Osteoblast (primary cell): Measurements from ENCODE around the gene FRAS1. TPM values are rescaled to one million over a fixed set of nuclear protein-coding genes. Genes with fewer than 3 reads are reported as not detected.
"Not testable (repeated sequence)": the region's sequence is repeated elsewhere in the genome, so short reads cannot be mapped to it uniquely, and the experiment has no call there.

Source experiments
- DNase-seq: peaks from one replicate; pipeline ENCODE4 v3.0.0; 2011; ENCODE audit warnings: low spot score, mixed read lengths; ENCODE audit not compliant: insufficient read length; ENCODE audit errors: missing footprints
- H2AFZ ChIP-seq: 2 replicates; pipeline ENCODE4 v1.6.0; 2011; ENCODE audit warnings: mild to moderate bottlenecking, low read length
- H3K27ac ChIP-seq: 2 replicates; pipeline ENCODE4 v1.5.1; 2011; ENCODE audit warnings: mild to moderate bottlenecking, low read depth, low read length, moderate library complexity
- H3K27me3 ChIP-seq: 2 replicates; pipeline ENCODE4 v1.6.0; 2012; ENCODE audit warnings: mild to moderate bottlenecking, control low read depth, inconsistent platforms, low read length, moderate library complexity; ENCODE audit not compliant: insufficient read depth
- H3K36me3 ChIP-seq: 2 replicates; pipeline ENCODE4 v1.5.1; 2011; ENCODE audit warnings: mild to moderate bottlenecking, low read length, control low read depth, moderate library complexity; ENCODE audit not compliant: insufficient read depth
- H3K4me1 ChIP-seq: 2 replicates; pipeline ENCODE4 v1.5.1; 2011; ENCODE audit warnings: mild to moderate bottlenecking, low read length, control low read depth, moderate library complexity; ENCODE audit not compliant: insufficient read depth
- H3K4me2 ChIP-seq: 2 replicates; pipeline ENCODE4 v1.6.0; 2011; ENCODE audit warnings: mild to moderate bottlenecking, low read length; ENCODE audit not compliant: insufficient read depth
- H3K4me3 ChIP-seq: fragments of 200-600 bp; sonication (generic); 3 replicates; pipeline ENCODE4 v1.5.1; 2012; ENCODE audit warnings: mild to moderate bottlenecking, low read length, inconsistent platforms; ENCODE audit not compliant: insufficient read depth
- H3K79me2 ChIP-seq: 2 replicates; pipeline ENCODE4 v1.6.0; 2012; ENCODE audit warnings: mild to moderate bottlenecking, low read length, control low read depth, inconsistent platforms; ENCODE audit not compliant: insufficient read depth
- H3K9me3 ChIP-seq: 2 replicates; pipeline ENCODE4 v1.5.1; 2011; ENCODE audit warnings: low read depth, low read length, control low read depth
- H4K20me1 ChIP-seq: 2 replicates; pipeline ENCODE4 v1.6.0; 2012; ENCODE audit warnings: mild to moderate bottlenecking, low read length, control low read depth; ENCODE audit not compliant: insufficient read depth
- CTCF ChIP-seq: IDR thresholded peaks from 2 replicates; pipeline ENCODE4 v1.5.1; 2011; ENCODE audit warnings: mild to moderate bottlenecking, low read depth, low read length, moderate library complexity; ENCODE audit errors: extremely low read depth
- total RNA-seq: library from RNA; depleted of rRNA; stranded (reverse); fragments of >200 nt; gene quantifications from 2 replicates; pipeline ENCODE4 v1.2.3, GENCODE V29; 2012

The FRAS1 gene
- total RNA-seq, 1 donor, result 5.1 TPM

GRCh38 chr4:78545275-78546246, 488.4 kb downstream of the FRAS1 start:
- peak overlapping the region; percentile 12 for H3K4me2 ChIP-seq
- no peak overlapping the region for H3K27ac ChIP-seq
- no peak for TF ChIP-seq CTCF

DNA sequence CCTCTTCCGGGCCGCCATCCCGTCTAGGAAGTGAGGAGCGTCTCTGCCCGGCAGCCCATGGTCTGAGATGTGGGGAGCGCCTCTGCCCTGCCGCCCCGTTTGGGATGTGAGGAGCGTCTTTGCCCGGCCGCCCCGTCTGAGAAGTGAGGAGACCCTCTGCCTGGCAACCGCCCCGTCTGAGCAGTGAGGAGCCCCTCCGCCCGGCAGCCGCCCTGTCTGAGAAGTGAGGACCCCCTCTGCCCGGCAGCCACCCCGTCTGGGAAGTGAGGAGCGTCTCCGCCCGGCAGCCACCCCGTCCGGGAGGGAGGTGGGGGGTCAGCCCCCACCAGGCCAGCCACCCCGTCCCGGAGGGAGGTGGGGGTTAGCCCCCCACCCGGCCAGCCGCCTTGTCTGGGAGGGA, 490.8 kb downstream of the FRAS1 start:
- not testable (repeated sequence) for H2AFZ ChIP-seq, H3K4me2 ChIP-seq, H3K9me3 ChIP-seq, H4K20me1 ChIP-seq, H3K79me2 ChIP-seq, H3K27ac ChIP-seq, H3K36me3 ChIP-seq, DNase-seq, H3K4me3 ChIP-seq
- Histone ChIP-seq H3K4me1 (peaks cover 23% of the 10 kb centered on the region), H3K27me3 (peaks cover 18% of the 10 kb centered on the region)

More at GRCh38 chr4:78545275-78546246, 488.4 kb downstream of the FRAS1 start:
- Histone ChIP-seq H2AFZ (no peak overlapping the region), H3K4me3 (no peak overlapping the region), H3K4me1 (peaks cover 18% of the 10 kb centered on the region), H3K36me3 (no peaks in the 10 kb centered on the region), H3K79me2 (no peaks in the 10 kb centered on the region), H3K27me3 (peaks cover 9% of the 10 kb centered on the region), H4K20me1 (no peaks in the 10 kb centered on the region), H3K9me3 (no peaks in the 10 kb centered on the region)
- peak; percentile 96 for DNase-seq

GRCh38 chr4:78548889-78549288, 491.8 kb downstream of the FRAS1 start:
- not testable (repeated sequence) for H3K4me2 ChIP-seq, H3K27ac ChIP-seq, H3K79me2 ChIP-seq, H3K36me3 ChIP-seq, H2AFZ ChIP-seq, H3K9me3 ChIP-seq, DNase-seq, H3K4me3 ChIP-seq, H4K20me1 ChIP-seq
- H3K27me3 ChIP-seq, result peaks cover 18% of the 10 kb centered on the region
- peaks cover 20% of the 10 kb centered on the region for H3K4me1 ChIP-seq

GRCh38 chr4:78551420-78552351, 494.6 kb downstream of the FRAS1 start, which contains the start of gene ANXA3:
ANXA3 (plus strand) TSS chr4:78551770; CDS start chr4:78554474, 2,704 bp downstream.
- H3K4me1 ChIP-seq, result peaks cover 10% of the 10 kb centered on the region
- DNase-seq, result peak; percentile 90
- no peaks in the 10 kb centered on the region for H3K79me2 ChIP-seq
- peak within 1 kb of the TSS; percentile 81 for H2AFZ ChIP-seq
- H3K27ac ChIP-seq, result no peak within 1 kb of the TSS
- H3K4me3 ChIP-seq, result peak within 1 kb of the TSS; percentile 73
- no peak for TF ChIP-seq CTCF
- H3K27me3 ChIP-seq, result peaks cover 18% of the 10 kb centered on the region
- peak within 1 kb of the TSS; percentile 79 for H3K4me2 ChIP-seq
- H4K20me1 ChIP-seq, result no peaks in the 10 kb centered on the region
- no peaks in the 10 kb centered on the region for H3K9me3 ChIP-seq
- H3K36me3 ChIP-seq, result no peaks in the 10 kb centered on the region
